ENCODE measurements around the gene PRR15.
"Not testable (repeated sequence)": the region's sequence is repeated elsewhere in the genome, so short reads cannot be mapped to it uniquely, and the experiment has no call there.

The PRR15 gene

GRCh38 chr7:29563590-29564495 lies at the start of gene PRR15:
Gene PRR15, plus strand, starts transcription at chr7:29563835. Its CDS starts 2,495 bp downstream, at chr7:29566330.
- no peak for DNase-seq (ENCODE audit: low spot score)

GRCh38 chr7:29516491-29516890 lies 47.1 kb upstream of the PRR15 start:
- DNase-seq (ENCODE audit: low spot score), result no peak

GRCh38 chr7:29518616-29519015 lies 45.0 kb upstream of the PRR15 start:
- DNase-seq (ENCODE audit: low spot score), result no peak

GRCh38 chr7:29523728-29524127 lies 39.9 kb upstream of the PRR15 start:
- no peak for DNase-seq (ENCODE audit: low spot score)

- DNase-seq (ENCODE audit: low spot score), result no peak
Measured at GRCh38 chr7:29527505-29528108, 36.0 kb upstream of the PRR15 start.

- DNase-seq (ENCODE audit: low spot score), result not testable (repeated sequence)
Measured at GRCh38 chr7:29528526-29528925, 35.1 kb upstream of the PRR15 start.

GRCh38 chr7:29538389-29538788 lies 25.2 kb upstream of the PRR15 start:
- no peak for DNase-seq (ENCODE audit: low spot score)

GRCh38 chr7:29539471-29539870 lies 24.2 kb upstream of the PRR15 start:
- DNase-seq (ENCODE audit: low spot score), result no peak

- no peak for DNase-seq (ENCODE audit: low spot score)
Measured at GRCh38 chr7:29547421-29547820, 16.2 kb upstream of the PRR15 start.

GRCh38 chr7:29548823-29549222 lies 14.8 kb upstream of the PRR15 start:
- DNase-seq (ENCODE audit: low spot score), result no peak

- DNase-seq (ENCODE audit: low spot score), result no peak
Measured at GRCh38 chr7:29552392-29552791, 11.2 kb upstream of the PRR15 start.

- DNase-seq (ENCODE audit: low spot score), result no peak
Measured at GRCh38 chr7:29555061-29555460, 8.6 kb upstream of the PRR15 start.

- DNase-seq (ENCODE audit: low spot score), result no peak
Measured at GRCh38 chr7:29556405-29557195, 7.0 kb upstream of the PRR15 start.

- DNase-seq (ENCODE audit: low spot score), result peak; percentile 84
Measured at GRCh38 chr7:29557954-29558353, 5.7 kb upstream of the PRR15 start.

GRCh38 chr7:29561271-29561670 lies 2.4 kb upstream of the PRR15 start:
- no peak for DNase-seq (ENCODE audit: low spot score)

GRCh38 chr7:29562307-29562706 lies 1.3 kb upstream of the PRR15 start:
- DNase-seq (ENCODE audit: low spot score), result no peak

GRCh38 chr7:29564496-29565223 lies 1.0 kb downstream of the PRR15 start:
- DNase-seq (ENCODE audit: low spot score), result peak; percentile 22

GRCh38 chr7:29565224-29565630 lies 1.6 kb downstream of the PRR15 start:
- DNase-seq (ENCODE audit: low spot score), result peak; percentile 22

GRCh38 chr7:29565634-29565981 lies 2.0 kb downstream of the PRR15 start:
- no peak for DNase-seq (ENCODE audit: low spot score)

- no peak for DNase-seq (ENCODE audit: low spot score)
Measured at GRCh38 chr7:29565982-29566746, 2.5 kb downstream of the PRR15 start.

- DNase-seq (ENCODE audit: low spot score), result no peak
Measured at GRCh38 chr7:29567174-29567573, 3.5 kb downstream of the PRR15 start.
